CD4-positive, alpha-beta T cell treated with Interferon alpha-2 for 1 hour (primary cell): ENCODE results near the gene RAB11FIP5.
A peak's percentile ranks its signal among the peaks of the same experiment; 100 is the strongest.
"Not testable (repeated sequence)": the region's sequence is repeated elsewhere in the genome, so short reads cannot be mapped to it uniquely, and the experiment has no call there.

Source experiments
- DNase-seq, 2 donors: peaks; one replicate each; pipeline ENCODE4 v3.0.0-alpha.2; 2020 to 2022

Gene RAB11FIP5

GRCh38 chr2:73069855-73070642 lies 42.7 kb downstream of the RAB11FIP5 start:
- no peak for DNase-seq

DNA sequence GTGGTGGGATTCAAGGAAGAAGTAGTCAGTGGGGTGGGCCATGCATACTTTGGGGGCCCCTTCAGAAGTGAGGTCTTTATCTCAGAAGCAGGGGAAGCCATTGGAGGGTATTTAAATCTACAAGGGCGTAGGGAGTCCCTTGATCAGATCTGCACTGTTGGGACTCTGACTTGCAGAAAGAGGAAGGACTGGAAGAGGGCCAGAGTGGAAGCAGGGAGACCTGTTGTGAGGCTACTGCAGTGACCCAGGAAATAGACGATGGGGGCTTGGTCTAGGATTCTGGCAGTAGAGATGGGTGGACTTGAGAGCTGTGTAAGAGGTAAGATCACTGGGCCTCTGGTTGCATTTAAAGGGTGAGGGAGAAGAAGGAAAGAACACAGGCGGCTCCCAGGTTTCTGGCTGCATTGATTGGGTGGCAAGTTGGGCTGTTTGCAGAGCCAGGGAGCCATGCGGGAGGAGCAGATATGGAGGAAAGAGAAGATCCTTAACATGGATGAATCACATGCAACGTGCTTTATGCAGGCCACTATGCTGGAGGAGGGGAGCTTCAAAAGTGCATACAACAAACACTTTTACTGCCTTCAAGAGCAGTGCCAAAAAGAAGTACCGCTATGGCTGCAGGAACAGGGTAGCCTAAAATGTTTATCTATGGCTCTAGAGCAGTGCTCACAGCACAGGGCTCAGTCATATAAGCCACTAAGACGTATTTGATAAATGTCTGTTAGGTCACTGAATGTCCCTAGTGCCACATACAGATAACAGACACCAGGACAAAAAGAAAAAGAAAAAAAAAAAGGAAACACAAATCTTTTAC lies 43.5 kb downstream of the RAB11FIP5 start:
- DNase-seq, result no peak

GRCh38 chr2:73068147-73068546 lies 44.6 kb downstream of the RAB11FIP5 start:
- no peak for DNase-seq

DNA sequence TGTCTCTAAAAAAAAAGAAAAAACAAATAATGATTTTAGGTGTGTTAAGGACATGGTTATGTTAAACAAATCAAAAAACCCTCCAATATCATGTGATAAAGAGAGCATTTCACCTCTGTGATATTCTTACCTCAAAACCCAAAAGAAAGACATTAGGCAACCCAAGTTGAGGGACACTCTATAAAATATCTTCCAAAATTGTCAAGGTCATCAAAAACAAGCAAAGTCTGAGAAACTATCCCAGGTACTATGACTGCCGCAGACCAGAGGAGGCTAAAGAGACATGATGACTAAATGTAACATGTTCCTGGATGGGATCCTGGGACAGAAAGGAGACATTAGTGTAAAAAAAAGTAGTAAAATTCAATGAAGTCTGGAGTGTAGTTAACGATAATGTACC lies 45.7 kb downstream of the RAB11FIP5 start:
- DNase-seq, result no peak

DNA sequence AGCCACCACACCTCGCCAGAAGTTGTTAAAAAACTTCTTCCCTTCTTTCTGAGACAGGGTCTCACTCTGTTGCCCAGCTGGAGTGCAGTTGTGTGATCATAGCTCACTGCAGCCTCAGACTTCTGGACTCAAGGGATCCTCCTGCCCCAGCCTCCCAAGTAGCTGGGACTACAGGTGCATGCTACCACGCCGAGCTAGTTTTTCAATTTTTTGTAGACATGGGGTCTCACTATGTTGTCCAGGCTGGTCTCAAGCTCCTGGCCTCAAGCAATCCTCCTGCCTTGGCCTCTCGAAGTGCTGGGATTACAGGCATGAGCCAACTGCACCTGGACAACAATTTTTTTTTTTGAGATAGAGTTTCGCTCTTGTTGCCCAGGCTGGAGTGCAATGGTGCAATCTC lies 47.7 kb downstream of the RAB11FIP5 start:
- not testable (repeated sequence) for DNase-seq

DNA sequence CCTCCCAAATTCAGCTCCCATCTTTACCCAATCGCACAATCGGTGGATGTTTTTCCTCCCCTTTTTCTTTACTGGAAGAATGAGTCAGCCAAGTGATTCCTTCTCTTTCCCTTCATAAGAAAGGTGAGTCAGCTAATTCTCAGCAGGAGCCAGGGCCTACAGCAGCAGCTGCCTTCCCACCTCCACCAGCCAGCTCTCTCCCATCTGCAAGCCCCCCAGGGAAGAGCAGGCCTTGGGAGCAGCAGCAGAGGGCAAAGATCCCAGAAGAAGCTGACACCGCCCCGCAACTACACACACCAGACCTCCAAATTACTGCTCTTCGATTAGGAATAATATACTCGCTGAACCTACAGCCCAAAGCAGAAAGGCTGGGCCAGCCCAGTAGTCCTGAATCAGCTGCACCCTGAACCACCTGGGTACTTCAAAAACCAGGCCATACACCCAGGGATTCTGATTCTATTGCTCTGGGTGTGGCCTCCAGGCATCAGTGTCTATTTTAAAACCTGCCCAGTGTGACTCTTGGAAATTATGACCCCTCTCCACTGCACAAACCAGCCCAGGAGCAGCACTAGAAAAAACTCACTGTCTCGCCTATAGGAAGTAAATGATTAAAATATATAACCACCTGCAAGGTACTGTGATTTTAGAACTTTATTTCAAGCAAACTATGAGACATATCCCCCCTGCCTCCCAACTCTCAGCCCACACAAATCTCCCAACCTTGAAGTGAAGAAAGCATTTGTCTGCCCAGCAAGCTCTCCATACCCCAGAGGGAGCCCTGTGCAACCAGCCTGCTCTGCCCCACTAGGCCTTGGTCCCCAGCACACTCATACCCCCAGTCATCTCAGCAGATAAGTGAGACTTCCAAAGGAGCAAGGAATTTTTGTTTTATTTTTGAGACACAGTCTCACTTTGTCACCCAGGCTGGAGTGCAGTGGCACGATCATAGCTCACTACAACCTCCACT lies 48.6 kb downstream of the RAB11FIP5 start:
- no peak for DNase-seq

DNA sequence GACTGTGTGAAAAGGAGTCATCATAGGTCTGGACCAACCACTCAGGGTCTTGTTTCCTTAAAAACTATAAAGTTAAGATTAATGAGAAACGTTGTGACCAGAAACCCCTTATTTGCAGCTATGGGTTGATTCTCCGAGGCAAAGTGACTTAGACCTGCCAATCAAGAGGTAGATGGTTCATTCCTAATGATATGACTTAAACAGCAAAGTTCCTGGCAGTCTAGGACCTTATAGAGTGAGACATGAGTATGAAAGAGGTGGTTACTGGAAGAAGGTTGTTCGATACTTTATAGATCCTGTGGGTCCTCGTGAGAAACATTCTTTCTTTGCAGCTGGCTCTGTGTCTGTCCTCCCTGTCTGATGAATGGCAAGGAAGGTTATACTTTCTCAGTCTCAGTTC lies 49.3 kb downstream of the RAB11FIP5 start:
- DNase-seq, result no peak

DNA sequence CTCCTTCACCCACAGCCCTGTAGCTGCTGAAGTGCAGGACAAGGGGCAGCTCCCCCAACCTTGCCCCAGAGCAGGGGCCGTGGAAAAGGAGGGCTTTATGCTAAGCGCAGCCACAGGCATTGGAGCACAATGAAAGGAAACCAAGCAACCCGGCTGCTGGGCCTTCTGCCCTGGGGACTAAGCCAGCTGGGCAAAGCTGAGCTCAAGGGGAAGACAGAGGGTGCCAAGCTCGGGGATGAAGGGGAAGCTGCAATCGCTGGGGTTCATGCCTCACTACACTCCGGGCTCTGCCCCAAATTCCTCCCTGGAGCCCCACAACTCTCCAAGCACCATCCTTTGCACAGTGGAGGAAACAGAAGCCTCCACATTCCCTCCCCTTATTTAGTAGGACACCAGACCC lies 53.6 kb downstream of the RAB11FIP5 start:
- DNase-seq, result no peak

DNA sequence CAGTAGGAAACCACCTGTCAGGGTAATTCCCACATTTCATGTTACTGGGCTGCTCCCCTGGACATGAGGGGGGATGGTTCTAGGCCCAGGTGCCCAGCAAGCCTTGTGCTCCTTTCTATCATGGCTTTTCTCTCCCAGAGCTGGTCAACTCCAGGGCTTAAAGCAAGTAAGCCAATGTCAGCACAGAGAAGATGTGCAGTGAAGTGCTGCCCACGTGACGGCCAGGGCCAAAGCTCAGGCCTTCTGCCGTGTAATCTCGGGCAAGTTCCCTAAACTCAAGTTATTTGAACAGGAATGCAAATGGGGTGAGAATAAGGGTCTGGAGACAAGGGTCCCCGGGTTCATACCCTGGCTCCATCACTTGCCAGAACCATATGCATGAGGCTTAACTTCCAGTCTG lies 57.8 kb downstream of the RAB11FIP5 start:
- no peak for DNase-seq

DNA sequence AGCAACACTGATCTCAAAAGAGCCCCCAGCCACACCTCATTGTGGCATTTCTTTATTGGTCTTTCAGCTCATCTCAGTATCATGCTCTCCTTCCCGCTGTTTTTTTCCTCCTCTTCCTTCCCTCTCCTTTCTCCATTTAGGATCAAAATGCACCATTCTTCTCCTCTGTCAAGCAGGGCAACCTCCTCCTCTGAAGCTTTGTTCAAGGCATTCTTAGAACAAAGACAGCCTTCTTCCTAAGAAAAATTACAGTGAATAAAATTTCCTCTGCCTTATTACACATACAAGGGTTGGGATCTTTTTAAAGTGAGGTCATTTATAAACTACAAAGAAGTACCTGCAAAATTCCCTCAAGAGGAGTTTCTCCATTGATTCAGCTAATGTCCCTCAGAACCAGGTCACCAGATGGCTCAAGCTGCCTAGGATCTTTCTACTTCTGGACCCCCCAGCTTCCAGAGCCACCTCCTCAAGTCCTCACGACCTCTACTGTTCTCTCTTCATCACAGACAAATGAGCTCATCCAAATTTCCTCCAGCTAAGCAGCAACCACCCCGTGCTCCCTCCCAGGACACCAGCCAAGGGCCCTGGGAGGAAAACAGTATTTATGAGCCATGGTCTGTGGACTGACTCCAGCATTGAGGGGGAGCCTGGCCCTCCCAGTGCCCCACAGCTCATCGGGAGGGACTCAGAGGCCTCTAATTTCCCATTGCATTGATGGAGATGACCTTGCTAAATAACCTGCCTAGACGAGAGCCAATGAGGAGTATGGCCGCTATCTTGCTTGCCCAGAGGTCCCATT lies 59.2 kb downstream of the RAB11FIP5 start:
- DNase-seq, result no peak

DNA sequence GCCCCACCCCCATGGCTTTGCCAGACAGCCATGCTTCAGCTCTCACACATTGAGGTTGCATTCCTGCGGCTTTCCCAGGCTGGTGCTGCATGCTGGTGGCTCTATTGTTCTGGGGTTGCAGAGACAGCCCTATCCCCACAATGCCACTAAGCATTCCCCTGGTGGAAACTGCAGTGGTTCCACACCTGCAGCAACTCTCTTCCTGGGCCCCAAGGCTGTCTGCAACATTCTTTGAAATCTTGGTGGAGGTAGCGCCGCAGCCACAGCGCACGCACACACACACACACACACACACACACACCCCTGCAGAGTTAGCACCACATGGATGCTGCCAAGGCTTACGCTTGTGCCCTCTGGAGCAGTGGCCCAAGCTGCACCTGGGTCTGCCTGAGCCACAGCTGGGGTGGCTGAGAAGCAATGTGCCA lies 62.6 kb downstream of the RAB11FIP5 start:
- DNase-seq, result no peak

- no peak for DNase-seq
These were observed 68.6 kb downstream of the RAB11FIP5 start for GRCh38 chr2:73043929-73044832.

- no peak for DNase-seq
These were observed 69.5 kb downstream of the RAB11FIP5 start for GRCh38 chr2:73043276-73043675.

- DNase-seq, result no peak
These were observed 74.7 kb downstream of the RAB11FIP5 start for GRCh38 chr2:73037947-73038585.

GRCh38 chr2:73036766-73037165 lies 76.0 kb downstream of the RAB11FIP5 start:
- no peak for DNase-seq

DNA sequence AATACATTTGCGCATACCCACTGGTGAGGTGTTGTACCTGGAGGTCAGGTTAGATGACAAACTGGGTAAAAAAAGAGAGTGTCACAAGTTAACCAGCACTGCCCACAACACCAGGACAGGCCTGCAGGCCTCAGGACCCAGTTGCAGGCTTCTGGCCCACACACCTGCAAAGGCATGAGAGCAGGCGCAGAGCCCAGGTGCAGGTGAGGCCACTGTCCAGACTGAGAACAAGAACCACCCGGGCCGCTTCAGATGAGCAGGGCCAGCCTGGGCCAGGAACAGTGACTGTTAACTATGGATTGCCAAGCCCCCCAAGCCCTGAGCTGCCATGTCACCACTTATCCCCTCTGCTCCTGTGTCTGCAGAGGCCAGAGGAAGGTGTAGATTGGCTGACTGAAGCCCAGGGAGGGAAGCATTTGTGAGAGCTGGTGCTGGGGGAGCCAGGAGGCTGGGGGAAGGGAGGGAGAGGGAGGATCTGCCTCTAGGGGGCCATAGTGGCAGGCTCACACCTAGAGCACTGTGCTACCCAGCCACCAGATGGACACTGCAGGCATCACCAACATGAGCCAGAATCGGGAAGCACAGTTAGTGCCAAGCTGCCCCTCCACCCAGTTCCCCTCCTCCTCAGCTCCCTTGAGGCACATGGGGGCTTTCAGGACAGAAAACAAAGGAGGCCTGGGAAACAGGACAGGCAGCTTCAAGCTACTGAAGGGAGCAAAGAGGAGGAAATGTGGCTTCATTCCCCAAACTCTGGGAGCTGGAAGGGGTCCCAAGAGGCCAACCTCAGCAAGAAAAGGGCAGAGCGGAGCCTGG lies 76.6 kb downstream of the RAB11FIP5 start:
- no peak for DNase-seq

DNA sequence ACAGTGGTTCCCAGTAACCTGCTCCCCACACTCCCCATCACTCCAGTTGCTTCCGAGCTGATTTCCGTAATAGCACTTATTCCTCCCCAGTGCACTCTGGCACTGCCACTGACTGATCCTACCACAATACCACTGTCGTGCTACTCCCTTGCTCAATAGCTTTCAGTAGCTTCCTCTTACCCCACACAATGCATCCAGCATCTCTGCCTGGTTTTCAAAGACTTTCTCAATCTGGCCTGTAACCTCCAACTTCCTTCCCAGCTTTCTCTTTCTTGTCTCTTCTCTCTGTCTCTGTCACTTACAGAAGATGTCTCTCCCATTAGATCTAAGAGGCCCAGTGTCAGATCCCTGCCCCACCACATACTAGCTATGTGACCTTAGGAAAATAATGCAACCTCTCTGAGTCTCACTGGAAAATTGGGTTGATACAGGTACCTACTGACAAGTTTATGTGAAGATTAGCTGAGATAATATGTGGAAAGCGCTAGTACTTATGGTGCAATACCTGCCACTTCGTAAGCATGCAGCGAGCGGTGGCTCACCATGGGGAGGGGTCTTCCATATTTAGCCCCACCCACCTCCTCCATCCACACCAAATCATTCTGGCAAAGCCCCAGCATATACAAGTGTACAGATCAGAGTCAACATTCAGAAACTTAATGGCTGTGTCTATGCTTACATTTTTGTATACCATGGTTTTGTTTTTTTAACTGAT lies 77.9 kb downstream of the RAB11FIP5 start:
- peak in 1 of 2 donors; percentile 36 for DNase-seq

DNA sequence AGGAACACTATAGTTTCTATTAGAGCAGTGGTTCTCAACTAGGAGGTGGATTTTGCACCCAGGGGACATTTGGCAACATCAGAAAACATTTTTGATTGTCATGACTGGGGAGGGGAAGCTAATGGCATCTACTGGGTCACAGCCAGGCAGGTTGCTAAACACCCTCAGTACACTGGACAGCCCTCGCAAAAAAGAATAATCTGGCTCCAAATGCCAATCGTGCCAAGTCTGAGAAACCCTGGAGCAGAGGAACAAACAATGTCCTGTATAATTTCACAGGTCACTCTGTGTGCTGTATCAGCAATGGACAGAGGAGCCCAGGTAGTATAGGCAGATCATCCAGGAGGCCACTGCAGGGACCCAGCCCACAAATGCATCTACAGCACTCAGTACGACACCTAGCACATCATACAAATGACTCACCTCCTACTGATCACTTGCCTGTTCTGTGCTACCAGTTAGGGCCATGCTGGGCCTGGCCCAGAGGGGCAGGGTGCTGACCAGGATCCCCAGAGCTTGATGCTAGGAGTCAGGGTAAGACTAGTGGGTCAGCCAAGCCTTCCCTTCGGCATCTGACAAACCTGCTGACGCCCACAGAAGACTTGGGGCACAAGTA lies 78.9 kb downstream of the RAB11FIP5 start:
- DNase-seq, result no peak
